ENCODE data around the gene FXYD5.

FXYD5 gene

DNA sequence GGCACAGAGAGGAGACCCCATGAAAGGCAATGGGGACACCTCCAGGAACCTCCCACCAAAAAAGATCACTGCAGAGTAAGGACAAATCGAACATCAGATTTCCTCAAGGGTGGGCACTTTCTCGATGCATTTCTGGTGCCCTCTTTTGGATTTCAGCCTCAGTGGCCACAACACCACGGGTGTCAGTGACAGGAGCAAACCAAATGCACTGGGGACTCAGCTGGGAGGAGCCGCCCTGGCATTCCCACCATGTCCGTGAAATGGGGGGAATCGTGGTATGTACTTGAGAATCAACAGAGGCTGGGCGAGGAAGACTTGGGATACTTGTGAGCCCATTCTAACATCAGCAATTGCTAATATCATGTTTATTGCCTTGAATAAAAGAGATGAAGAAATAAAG is 57.7 kb downstream of the FXYD5 start:
- DNase-seq (ENCODE audit: low read depth in 2 of 2), result no peak

DNA sequence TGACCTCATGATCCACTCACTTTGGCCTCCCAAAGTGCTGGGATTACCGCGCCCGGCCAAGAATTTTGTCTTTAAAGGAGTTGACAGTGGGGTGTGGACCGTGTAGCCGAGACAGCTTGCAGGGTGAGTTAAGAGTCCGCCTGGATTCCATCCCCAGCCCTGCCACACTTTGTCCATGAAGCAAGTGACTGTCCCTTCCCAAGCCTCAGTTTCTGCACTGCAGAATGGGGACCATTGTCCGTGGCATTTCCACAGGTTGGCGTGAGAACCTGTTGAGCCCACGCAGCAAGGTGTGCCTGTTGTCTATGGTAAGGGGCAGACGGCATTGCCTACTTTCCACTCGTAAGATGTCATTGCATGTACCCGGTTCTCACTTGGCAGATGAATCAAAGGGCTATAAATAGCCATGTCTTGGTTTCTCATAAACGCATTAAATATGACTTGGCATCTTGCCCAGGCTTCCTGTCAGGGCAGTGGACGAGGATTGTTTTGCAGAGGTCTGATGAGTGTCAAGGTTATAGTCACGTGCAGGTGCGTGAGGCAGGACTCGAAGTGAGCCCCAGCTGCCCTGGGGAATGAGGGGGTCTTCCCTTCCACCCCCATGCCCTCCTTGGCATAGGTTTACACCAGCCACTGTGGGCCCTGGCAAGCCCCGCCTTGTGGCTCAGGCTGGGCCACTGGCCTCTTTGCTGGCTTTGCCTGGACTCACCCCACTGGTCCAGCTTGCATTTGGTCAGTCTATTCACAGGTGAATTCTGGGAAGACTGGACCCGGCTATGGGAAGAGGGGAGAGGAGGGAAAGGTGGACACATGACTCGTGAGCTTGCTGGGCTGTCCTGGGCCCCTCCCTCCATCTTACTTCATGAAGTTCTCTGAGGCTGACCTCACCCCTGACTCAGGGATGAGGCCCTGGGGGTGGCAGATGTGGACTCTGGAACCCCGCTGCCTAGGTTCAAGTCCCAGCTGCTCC is 59.4 kb downstream of the FXYD5 start:
- DNase-seq (ENCODE audit: low read depth in 2 of 2), result peak; percentile 49 to 71

DNA sequence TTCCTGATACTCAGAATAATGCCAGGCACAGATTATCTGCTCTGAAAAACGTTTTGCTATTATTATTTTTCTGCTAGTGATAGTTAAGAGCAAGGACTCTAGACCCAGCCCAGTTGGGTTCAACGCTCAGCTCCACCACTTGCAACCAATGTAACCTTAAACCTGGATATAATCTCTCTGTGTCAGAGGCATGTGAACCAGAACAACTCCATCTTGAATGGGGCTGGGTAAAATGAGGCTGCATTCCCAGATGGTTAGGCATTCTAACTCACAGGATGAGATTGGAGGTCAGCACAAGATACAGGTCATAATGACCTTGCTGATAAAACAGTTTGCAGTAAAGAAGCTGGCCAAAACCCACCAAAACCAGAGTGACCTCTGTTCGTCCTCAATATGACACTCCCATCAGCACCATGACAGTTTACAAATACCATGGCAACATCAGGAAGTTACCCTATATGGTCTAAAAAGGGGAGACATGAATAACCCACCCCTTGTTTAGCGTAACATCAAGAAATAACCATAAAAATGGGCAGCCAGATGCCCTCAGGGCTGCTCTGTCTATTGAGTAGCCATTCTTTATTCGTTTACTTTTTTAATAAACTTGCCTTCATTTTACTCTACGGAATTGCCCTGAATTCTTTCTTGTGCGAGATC is 60.4 kb downstream of the FXYD5 start:
- DNase-seq (ENCODE audit: low read depth in 2 of 2), result no peak

DNA sequence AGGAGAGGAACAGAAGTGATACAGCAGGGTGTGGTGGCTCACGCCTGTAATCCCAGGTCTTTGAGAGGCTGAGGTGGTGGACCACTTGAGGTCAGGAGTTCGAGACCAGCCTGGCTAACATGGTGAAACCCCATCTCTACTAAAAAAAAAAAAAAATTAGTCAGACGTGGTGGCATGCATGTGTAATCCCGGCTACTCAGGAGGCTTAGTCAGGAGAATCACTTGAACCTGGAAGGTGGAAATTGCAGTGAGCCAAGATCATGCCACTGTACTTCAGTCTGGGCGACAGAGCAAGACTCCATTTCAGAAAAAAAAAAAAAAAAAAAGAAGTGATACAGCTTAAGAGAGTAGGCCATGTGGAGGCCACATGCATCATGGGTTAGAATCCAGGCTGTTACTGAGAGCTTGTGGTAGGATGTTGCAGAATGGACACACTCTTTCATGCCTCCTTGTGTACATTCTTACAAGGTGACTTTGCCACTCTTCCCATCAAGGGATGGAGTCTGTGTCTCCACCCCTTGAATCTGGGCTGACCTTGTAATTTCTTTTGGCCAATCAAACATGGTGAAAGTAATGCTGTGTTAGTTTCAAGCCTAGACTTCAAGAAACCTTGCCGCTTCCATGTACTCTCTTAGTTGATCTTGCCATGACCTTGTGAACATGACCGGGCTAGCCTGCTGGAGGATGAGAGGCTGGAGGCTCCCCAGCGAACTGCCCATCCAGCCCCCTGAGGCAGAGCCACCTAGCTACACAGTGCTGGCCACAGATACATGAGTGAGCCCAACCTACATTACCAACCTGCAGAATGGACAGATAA is 61.7 kb downstream of the FXYD5 start:
- no peak for DNase-seq (ENCODE audit: low read depth in 2 of 2)

DNA sequence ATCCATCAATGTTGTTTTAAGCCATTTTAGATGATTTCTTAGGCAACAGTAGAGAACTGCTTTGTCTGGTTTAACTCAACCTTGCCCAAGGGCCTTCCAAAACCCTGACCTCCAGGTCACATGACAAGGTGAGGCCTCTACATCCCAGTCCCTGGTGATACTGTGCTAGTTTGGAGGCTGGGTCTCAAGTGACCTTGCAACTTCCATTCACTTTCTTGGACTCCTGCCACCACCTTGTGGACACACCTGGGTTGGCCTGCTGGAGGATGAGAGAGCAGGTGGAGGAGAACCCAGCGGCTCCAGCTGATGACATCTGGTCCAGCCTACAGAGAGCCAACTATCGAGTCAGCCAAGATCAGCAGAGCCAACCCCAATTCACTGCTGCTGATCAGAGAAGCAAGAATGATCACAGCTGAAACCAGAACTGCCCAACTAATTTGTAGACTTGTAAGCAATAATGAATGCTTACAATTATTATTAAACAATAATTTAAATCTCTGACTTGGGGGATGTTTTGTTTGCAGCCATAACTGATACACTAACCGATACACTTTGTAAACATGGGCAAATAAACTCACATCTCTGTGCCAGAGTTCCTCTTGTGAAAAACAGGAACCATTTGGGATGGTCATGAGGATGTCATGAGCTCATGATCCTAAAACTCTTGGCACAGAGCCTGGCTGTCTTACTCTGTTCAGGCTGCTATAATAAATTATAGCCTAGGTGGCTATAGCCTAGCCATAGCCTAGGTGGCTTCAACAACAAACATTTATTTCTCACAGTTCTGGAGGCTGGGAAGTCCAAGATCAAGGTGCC is 62.5 kb downstream of the FXYD5 start:
- no peak for DNase-seq (ENCODE audit: low read depth in 2 of 2)

DNA sequence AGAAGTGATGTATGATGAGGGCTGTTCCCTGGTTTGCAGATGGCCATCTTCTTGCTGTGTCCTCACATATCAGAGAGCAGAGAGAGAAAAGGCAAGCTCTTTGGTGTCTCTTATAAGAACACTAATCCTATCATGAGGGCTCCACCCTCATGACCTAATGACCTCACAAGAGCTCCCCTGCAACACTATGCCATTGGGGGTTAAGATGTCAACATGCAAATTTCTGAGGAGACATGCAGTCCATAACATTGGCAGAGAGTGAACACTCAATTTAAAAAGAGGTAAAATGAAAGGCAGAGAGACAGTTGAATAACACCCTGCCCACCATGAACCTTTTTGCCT is 63.1 kb downstream of the FXYD5 start:
- no peak for DNase-seq (ENCODE audit: low read depth in 2 of 2)

DNA sequence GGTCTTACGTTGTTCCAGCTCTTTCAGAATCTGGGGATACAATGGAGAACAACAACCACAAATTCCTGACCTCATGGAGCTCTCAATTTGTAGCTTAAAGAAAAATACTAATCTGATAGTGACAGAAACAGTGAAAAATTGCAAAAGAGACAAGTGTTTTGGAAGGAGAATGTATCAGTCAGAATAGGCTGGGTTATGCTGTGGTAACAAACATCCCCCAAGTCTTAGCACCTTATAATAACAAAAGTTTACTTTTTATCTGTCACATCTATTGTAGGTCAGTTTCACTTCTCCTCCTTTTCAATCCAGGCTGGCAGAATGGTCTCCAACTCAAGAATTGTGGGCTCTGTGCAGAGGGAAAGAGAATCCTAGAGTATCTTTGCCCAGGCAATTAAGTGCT is 64.5 kb downstream of the FXYD5 start:
- no peak for DNase-seq (ENCODE audit: low read depth in 2 of 2)

Measured in stimulated activated CD8-positive, alpha-beta memory T cell treated with anti-CD3 and anti-CD28 coated beads, Interleukin-15, amount 100 ng/mL, for 4 hours (primary cell).